K562 (cell line): ENCODE results near the gene CSDE1. TPM values are rescaled to one million over a fixed set of nuclear protein-coding genes. Genes with fewer than 3 reads are reported as not detected.

Experiments used
- ARHGAP35 ChIP-seq: fragments of 450-650 bp; IDR thresholded peaks from 2 replicates; pipeline ENCODE4 v1.6.1; 2018; ENCODE audit not compliant: partially characterized antibody
- C11orf30 ChIP-seq: fragments of 450-650 bp; IDR thresholded peaks from 2 replicates; pipeline ENCODE4 v1.6.1; 2016; ENCODE audit warnings: low read depth, mild to moderate bottlenecking
- CBFA2T3 ChIP-seq: fragments of 450-650 bp; IDR thresholded peaks from 2 replicates; pipeline ENCODE4 v1.6.1; 2017
- CHD1 ChIP-seq: fragments of 200-600 bp; sonication (generic); IDR thresholded peaks from one replicate; pipeline ENCODE4 v1.6.1; 2012; ENCODE audit warnings: mild to moderate bottlenecking, moderate library complexity, low read length, inconsistent platforms
- CREM ChIP-seq: IDR thresholded peaks from 2 replicates; pipeline ENCODE4 v1.6.1; 2014; ENCODE audit warnings: antibody characterized with exemption, low read depth
- FOS ChIP-seq: IDR thresholded peaks from 3 replicates; pipeline ENCODE4 v1.6.1; 2011; ENCODE audit not compliant: insufficient read length; ENCODE audit errors: extremely low read depth
- GTF2E2 ChIP-seq: fragments of 200-800 bp; sonication (Bioruptor generic); IDR thresholded peaks from 2 replicates; pipeline ENCODE4 v1.6.1; 2016; ENCODE audit warnings: missing genetic modification characterization, missing compliant biosample characterization
- HDAC6 ChIP-seq: IDR thresholded peaks from 2 replicates; pipeline ENCODE4 v1.6.1; 2012; ENCODE audit warnings: low read depth, mild to moderate bottlenecking, control low read depth, inconsistent platforms, low read length, moderate library complexity
- ID3 ChIP-seq, 2 experiments: fragments of 250-450 bp in 1 of 2; fragments of 450-650 bp in 1 of 2; sonication (Bioruptor Pico) in 1 of 2; IDR thresholded peaks; 2 replicates each; pipeline versions ENCODE4 v1.6.1 to v1.8.0; 2016 to 2021; ENCODE audit warnings: mild to moderate bottlenecking in 2 of 2, moderate library complexity in 2 of 2, missing compliant biosample characterization in 1 of 2, missing genetic modification characterization in 1 of 2
- MED1 ChIP-seq: sonication (generic); formaldehyde crosslinking; IDR thresholded peaks from 2 replicates; pipeline ENCODE4 v1.8.1; 2023; ENCODE audit warnings: missing genetic modification reagents, borderline replicate concordance
- NRF1 ChIP-seq, 2 experiments: fragments of 450-650 bp; IDR thresholded peaks in 1 of 2; conservative IDR thresholded peaks in 1 of 2; 2 replicates each; pipeline ENCODE4 v1.6.1; 2014; ENCODE audit warnings: mild to moderate bottlenecking in 2 of 2
- PATZ1 ChIP-seq: fragments of 250-450 bp; sonication (Bioruptor Pico); IDR thresholded peaks from 2 replicates; pipeline ENCODE4 v1.5.0; 2020; ENCODE audit warnings: mild to moderate bottlenecking, borderline replicate concordance
- PHB2 ChIP-seq: fragments of 450-650 bp; IDR thresholded peaks from 2 replicates; pipeline ENCODE4 v1.6.1; 2017; ENCODE audit warnings: low read depth
- RBM25 ChIP-seq: fragments of 200-400 bp; formaldehyde crosslinking; IDR thresholded peaks from 2 replicates; pipeline ENCODE4 v1.6.1; 2018; ENCODE audit warnings: low read length, low read depth, moderate library complexity; ENCODE audit not compliant: severe bottlenecking
- SUPT5H ChIP-seq: fragments of 450-650 bp; IDR thresholded peaks from 2 replicates; pipeline ENCODE4 v1.6.1; 2016
- TCF15 ChIP-seq: fragments of 250-450 bp; sonication (Bioruptor Pico); IDR thresholded peaks from 2 replicates; pipeline ENCODE4 v1.8.0; 2022; ENCODE audit warnings: moderate library complexity, mild to moderate bottlenecking, inconsistent platforms
- THRAP3 ChIP-seq: fragments of 450-650 bp; IDR thresholded peaks from 2 replicates; pipeline ENCODE4 v1.6.1; 2016; ENCODE audit warnings: mild to moderate bottlenecking, inconsistent platforms, borderline replicate concordance
- ZBTB5 ChIP-seq: fragments of 450-650 bp; IDR thresholded peaks from 2 replicates; pipeline ENCODE4 v1.6.1; 2017; ENCODE audit warnings: antibody characterized with exemption
- ZNF175 ChIP-seq: fragments of 200-800 bp; sonication (Bioruptor generic); IDR thresholded peaks from 2 replicates; pipeline ENCODE4 v1.6.1; 2016; ENCODE audit warnings: low read depth, mild to moderate bottlenecking, missing genetic modification characterization, missing compliant biosample characterization
- ZNF24 ChIP-seq: fragments of 450-650 bp; IDR thresholded peaks from 2 replicates; pipeline ENCODE4 v1.6.1; 2016
- ZNF347 ChIP-seq: fragments of 450-650 bp; formaldehyde crosslinking; IDR thresholded peaks from 2 replicates; pipeline ENCODE4 v1.4.0; 2020; ENCODE audit warnings: low read depth, mild to moderate bottlenecking, moderate library complexity
- ZNF354B ChIP-seq: fragments of 250-450 bp; sonication (Bioruptor Pico); IDR thresholded peaks from 2 replicates; pipeline ENCODE4 v1.4.0; 2020
- ZNF436 ChIP-seq: fragments of 250-450, 450-650 bp; sonication (Bioruptor Pico); formaldehyde crosslinking; IDR thresholded peaks from 2 replicates; pipeline ENCODE4 v1.7.0; 2020; ENCODE audit warnings: mild to moderate bottlenecking
- ZNF589 ChIP-seq: fragments of 200-800 bp; sonication (Bioruptor generic); IDR thresholded peaks from 2 replicates; pipeline ENCODE4 v1.6.1; 2016; ENCODE audit warnings: low read depth, missing genetic modification characterization, missing compliant biosample characterization
- ZNF785 ChIP-seq: fragments of 250-450 bp; sonication (Bioruptor Pico); IDR thresholded peaks from 2 replicates; pipeline ENCODE4 v1.4.0; 2020; ENCODE audit warnings: mild to moderate bottlenecking
- polyA plus RNA-seq, 8 experiments: library from polyadenylated mRNA; depleted of rRNA in 4 of 8; stranded (reverse) in 5 of 8; unstranded in 3 of 8; fragments of >200 nt; fragmentation: Nextera tagmentation in 2 of 8; fragmentation: Illumina TruSeq in 1 of 8; extraction: Ambion mirVana in 2 of 8; extraction: Trizol in 1 of 8; gene quantifications; 2 replicates each; pipeline versions ENCODE4 v1.2.1 to v1.2.3, GENCODE V29; 2011 to 2014; ENCODE audit warnings: inconsistent platforms in 1 of 8, missing spikeins in 1 of 8
- total RNA-seq, 7 experiments: library from RNA; depleted of rRNA in 6 of 7; stranded (reverse); fragments of >200 nt in 6 of 7; fragmentation: Illumina TruSeq in 2 of 7; extraction: Trizol in 2 of 7; gene quantifications; 2 replicates each; pipeline versions ENCODE4 v1.2.1 to v1.2.3, GENCODE V29; 2011 to 2021; ENCODE audit warnings: low replicate concordance in 1 of 7

CSDE1 gene
- total and polyA plus RNA-seq, 9 of the 15 experiments (the other 6 are each of a cell fraction or from before 2014, with no cell fraction given) = 174 to 538 (median 403) TPM

GRCh38 chr1:114716304-114717170 lies 41.2 kb downstream of the CSDE1 start, which contains the start of gene NRAS (continued):
- TF ChIP-seq ARHGAP35 = no peak
- no peak for TF ChIP-seq CHD1
- no peak for TF ChIP-seq HDAC6
- no peak; the same call in 1 of the 2 replicates for TF ChIP-seq ZNF589 (CRISPR knock-in tag)
- 0 out of 2 replicates have a peak, but pooled peaks have one; percentile 56 for TF ChIP-seq ZNF175 (CRISPR knock-in tag)
- TF ChIP-seq SUPT5H = peak; percentile 91
- TF ChIP-seq ZNF785 (CRISPR knock-in tag) = no peak
- TF ChIP-seq ID3 (CRISPR knock-in tag; IDR thresholded peaks at IDR 0.05) = no peak
- no peak for TF ChIP-seq ID3 (tag; IDR thresholded peaks at IDR 0.05)
- no peak for TF ChIP-seq MED1 (CRISPR knock-in tag)
- no peak for TF ChIP-seq FOS
- no peak for TF ChIP-seq ZNF347 (CRISPR knock-in tag)
- TF ChIP-seq ZNF436 (CRISPR knock-in tag) = no peak
- TF ChIP-seq NRF1 (conservative IDR thresholded peaks at IDR 0.05 in 1 of 2, IDR thresholded peaks at IDR 0.05 in 1 of 2) = peak in 1 of 2 experiments; percentile 33; a peak in 1 of 4 replicates
- TF ChIP-seq PATZ1 (CRISPR knock-in tag) = no peak; the same call in 1 of the 2 replicates
- no peak for TF ChIP-seq ZBTB5
- TF ChIP-seq RBM25 = no peak
- TF ChIP-seq ZNF354B = no peak
- TF ChIP-seq GTF2E2 (tag) = peak; percentile 80; the same call in 1 of the 2 replicates
- peak; percentile 98 for TF ChIP-seq CREM
- TF ChIP-seq ZNF24 = no peak
- no peak for TF ChIP-seq THRAP3
- TF ChIP-seq TCF15 (CRISPR knock-in tag) = no peak
- no peak; the same call in 1 of the 2 replicates for TF ChIP-seq CBFA2T3
- TF ChIP-seq PHB2 = no peak
- TF ChIP-seq C11orf30 = peak; percentile 92
